ENCODE data around the gene EXOSC2. TPM values are rescaled to one million over a fixed set of nuclear protein-coding genes. Genes with fewer than 3 reads are reported as not detected.

Gene EXOSC2
- 10 to 100 TPM; 16.9 to 46.6 (median 22.6) TPM for total RNA-seq

DNA sequence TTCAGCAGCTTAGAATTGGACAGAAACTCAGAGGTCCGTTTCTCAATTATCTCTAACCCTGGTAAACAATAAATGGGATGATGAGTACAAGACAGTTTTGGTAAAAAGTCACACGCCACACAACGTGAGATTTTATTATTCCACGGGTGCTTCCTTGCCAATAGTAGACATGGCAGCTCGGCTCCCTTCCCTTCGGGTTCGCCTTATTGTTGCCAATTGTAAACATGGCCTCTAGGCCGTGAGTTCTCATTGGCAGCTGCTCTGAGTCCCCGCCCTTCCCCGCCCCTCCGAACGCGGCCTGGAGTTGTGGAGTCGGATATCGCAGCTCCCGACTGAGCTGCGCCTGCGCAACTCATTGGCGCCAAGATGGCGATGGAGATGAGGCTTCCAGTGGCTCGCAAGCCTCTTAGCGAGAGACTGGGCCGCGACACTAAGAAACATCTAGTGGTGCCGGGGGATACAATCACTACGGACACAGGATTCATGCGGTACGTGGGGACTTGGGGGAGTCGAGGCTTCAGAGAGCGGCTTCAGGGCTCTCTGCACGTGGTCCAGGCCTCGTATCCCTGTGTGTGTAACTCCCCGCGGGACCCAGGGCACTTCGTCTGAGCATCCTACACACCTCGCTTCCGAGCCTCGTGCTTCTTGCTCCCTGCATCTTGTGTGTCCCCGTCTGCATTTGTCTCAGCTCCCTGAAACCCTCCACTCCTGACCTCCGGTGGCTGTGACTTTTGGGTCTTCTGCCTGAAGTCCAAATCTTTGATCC, at the start of gene EXOSC2:
TSS of gene EXOSC2 (plus strand) at position 355 of the 766 bp plus-strand sequence. CDS start at position 367, 12 bp downstream.
- ATAC-seq (ENCODE audit: low FRiP score) = peak; percentile 94
- TF ChIP-seq, protein P1, sequence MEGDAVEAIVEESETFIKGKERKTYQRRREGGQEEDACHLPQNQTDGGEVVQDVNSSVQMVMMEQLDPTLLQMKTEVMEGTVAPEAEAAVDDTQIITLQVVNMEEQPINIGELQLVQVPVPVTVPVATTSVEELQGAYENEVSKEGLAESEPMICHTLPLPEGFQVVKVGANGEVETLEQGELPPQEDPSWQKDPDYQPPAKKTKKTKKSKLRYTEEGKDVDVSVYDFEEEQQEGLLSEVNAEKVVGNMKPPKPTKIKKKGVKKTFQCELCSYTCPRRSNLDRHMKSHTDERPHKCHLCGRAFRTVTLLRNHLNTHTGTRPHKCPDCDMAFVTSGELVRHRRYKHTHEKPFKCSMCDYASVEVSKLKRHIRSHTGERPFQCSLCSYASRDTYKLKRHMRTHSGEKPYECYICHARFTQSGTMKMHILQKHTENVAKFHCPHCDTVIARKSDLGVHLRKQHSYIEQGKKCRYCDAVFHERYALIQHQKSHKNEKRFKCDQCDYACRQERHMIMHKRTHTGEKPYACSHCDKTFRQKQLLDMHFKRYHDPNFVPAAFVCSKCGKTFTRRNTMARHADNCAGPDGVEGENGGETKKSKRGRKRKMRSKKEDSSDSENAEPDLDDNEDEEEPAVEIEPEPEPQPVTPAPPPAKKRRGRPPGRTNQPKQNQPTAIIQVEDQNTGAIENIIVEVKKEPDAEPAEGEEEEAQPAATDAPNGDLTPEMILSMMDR (IDR thresholded peaks at IDR 0.05) = no peak

DNA sequence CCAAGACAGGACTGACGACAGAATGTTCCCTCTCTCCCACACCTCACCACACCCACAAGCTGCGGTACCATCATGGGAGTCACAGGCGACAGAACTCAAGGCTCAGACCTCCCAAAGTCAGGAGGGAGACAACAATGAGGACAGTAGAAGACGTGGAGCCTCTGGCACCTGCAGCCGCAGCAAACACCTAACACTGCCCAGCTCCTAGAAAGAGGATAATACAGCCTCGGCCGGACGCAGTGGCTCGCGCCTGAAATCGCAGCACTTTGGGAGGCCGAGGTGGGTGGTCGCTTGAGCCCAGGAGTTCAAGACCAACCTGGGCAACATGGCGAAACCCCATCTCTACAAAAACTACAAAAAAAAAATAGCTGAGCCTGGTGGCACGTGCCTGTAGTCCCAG, 42.4 kb upstream of the EXOSC2 start:
- TF ChIP-seq, protein P1 (IDR thresholded peaks at IDR 0.05) = no peak
- no peak for ATAC-seq (ENCODE audit: low FRiP score)
- no peak for DNase-seq (ENCODE audit: low spot score)

More for the DNA sequence above, at the start of gene EXOSC2:
- DNase-seq (ENCODE audit: low spot score) = peak; percentile 92

DNA sequence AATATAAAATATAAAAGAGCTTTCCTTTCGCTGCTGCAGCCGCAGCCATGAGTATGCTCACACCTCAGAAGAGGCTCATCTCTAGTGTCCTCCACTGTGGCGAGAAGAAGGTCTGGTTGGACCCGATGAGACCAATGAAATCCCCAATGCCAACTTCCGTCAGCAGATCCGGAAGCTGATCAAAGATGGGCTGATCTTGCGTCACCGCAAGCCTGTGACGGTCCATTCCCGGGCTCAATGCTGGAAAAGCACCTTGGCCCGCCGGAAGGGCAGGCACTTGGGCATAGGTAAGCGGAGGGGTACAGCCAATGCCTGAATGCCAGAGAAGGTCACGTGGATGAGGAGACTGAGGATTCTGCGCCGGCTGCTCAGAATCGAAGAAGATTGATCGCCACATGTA, 41.8 kb upstream of the EXOSC2 start:
- DNase-seq (ENCODE audit: low spot score) (no peak), ATAC-seq (ENCODE audit: low FRiP score) (no peak)
- TF ChIP-seq, protein P1 (IDR thresholded peaks at IDR 0.05) = no peak

DNA sequence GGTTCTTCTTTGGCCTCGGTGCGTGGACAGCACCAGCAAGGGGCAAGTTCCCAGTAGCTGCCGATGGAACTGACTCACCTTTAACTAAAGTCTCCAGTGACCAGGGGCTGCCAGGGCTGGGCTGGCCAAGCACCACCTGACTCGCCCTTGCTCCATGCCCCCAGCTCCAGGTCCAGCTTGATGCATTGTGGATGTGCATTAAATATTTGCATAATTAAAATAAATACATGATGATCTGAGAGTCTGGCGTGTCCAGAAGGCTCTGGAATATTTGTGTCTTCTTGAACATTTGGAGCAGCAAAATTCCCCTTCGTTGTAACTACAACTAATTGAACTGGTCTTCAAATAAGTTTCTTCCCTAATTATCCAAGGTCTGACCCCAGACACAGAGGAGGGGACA, 38.7 kb upstream of the EXOSC2 start:
- DNase-seq (ENCODE audit: low spot score) = no peak
- ATAC-seq (ENCODE audit: low FRiP score) = no peak

DNA sequence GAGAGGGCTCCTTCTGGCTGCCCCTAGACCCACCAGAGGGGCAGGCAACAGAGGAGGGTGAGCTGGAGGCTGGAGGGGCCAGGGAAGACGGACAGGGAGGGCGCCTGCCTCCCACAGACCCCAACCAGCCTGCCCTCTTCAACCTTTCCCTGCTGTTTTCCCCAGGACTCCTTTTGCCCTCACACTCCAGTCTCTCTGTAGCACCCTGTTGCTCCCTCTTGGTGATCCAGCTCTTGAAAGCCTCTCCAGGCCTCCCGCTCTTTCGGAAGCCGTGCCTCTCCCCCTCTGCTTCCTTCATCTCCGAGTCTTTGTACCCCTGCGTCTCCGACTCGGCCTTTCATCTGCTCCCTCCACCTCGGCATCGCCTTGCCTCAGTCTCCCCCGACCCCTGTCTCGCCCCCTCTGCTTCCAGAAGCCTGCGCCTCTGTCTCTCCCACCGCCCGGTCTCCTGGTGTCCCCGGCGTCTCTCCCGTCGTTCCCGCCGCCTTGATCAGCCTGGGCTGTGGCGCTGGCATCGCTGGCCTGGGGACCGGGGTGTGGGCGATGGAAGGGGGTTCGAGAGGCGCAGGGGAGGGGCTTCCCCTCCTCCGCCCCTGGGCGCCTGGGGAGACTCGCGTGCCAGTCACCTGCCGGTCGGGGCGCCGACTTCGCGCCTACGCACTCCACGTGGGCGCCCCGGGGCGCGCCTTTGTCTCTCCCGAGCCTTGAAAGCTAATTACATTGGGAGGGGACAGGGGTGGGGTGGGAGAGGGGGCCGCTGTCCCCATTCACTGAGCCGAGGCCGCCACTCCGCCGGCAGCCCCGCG, 34.5 kb upstream of the EXOSC2 start:
- TF ChIP-seq, protein P1 (IDR thresholded peaks at IDR 0.05) = no peak
- no peak for DNase-seq (ENCODE audit: low spot score)
- ATAC-seq (ENCODE audit: low FRiP score) = no peak

More for the DNA sequence above, 38.7 kb upstream of the EXOSC2 start:
- TF ChIP-seq, protein P1 (IDR thresholded peaks at IDR 0.05) = no peak

- DNase-seq (ENCODE audit: low spot score) (no peak), ATAC-seq (ENCODE audit: low FRiP score) (no peak)
- TF ChIP-seq, protein P1 (IDR thresholded peaks at IDR 0.05) = no peak
Observed at GRCh38 chr9:130659699-130660248, 33.8 kb upstream of the EXOSC2 start.
